ENCODE measurements around the gene PPP1R37. TPM values are rescaled to one million over a fixed set of nuclear protein-coding genes. Genes with fewer than 3 reads are reported as not detected.
A peak's percentile ranks its signal among the peaks of the same experiment; 100 is the strongest.
"Not testable (repeated sequence)": the region's sequence is repeated elsewhere in the genome, so short reads cannot be mapped to it uniquely, and the experiment has no call there.

Gene PPP1R37
- total and polyA plus RNA-seq, 5 donors = 16.5 to 24.9 (median 19.0) TPM

DNA sequence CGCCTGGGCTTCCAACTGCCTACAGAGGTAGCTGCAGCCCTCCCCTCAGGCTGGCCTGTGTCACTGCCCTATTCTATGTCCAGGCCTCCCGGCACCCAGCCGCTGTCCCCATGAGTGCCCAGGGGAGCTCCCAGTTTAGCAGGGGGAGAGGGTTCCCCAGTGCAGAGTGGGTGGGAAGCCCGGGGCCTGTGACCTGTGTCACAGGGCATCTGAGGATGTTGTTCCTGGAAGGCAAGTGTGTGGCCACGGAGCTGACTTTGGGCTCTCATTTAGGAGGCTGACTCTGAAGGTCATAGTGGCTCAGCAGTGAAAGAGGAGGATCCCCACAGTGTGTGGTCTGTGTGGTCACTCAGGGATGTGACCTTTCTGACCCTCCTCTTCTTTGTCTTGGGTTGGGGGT is 25.1 kb downstream of the PPP1R37 start:
- peak in 2 of 3 donors; percentile 37 to 46 for DNase-seq
- WGBS = 71% methylated on average over 5 of the region's 5 CpGs
- H3K27ac ChIP-seq (ENCODE audit: low read length) = no peak overlapping the region

DNA sequence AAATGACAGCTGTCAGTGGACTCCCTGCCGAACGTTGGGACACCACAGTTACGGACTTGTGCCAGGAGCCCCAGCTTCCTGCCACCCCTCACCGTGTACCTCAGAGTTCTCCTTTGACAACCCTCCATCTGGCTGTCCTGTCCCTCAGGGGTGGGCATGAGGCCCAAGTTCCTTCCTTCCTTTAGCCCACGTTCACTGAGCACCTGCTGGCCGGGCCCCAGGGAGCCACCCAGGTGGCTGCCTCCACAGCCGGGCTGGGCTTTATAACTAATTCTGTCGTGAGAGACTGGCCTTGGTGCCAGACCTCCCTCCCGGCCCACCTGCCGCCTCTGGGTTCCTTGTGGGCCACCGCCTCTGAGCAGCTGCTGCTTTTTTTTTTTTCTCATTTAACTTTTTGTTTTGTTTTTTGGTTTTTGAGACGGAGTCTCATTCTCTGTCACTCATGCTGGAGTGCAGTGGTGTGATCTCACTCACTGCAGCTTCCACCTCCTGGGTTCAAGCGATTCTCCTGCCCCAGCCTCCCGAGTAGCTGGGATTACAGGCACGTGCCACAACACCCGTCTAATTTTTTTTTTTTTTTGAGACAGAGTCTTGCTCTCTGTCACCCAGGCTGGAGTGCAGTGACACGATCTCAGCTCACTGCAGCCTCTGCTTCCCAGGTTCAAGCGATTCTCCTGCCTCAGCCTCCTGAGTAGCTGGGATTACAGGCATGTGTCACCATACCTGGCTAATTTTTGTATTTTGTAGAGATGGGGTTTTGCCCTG is 25.8 kb downstream of the PPP1R37 start:
- H3K27me3 ChIP-seq (ENCODE audit: control insufficient read depth, insufficient read depth); H3K9me3 ChIP-seq (ENCODE audit: control insufficient read depth, low read length); ATAC-seq; H3K4me1 ChIP-seq (ENCODE audit: control insufficient read depth, insufficient read depth, low read length); H3K4me3 ChIP-seq (ENCODE audit: low read length); intact Hi-C loops (cut with DNase I); H3K27ac ChIP-seq (ENCODE audit: low read length): not testable (repeated sequence)
- DNase-seq = peak in 1 of 3 donors; percentile 23
- 59% methylated on average over 18 of the region's 18 CpGs for WGBS

More for the DNA sequence above, 25.1 kb downstream of the PPP1R37 start:
- Histone ChIP-seq H3K4me1 (ENCODE audit: control insufficient read depth, insufficient read depth, low read length) (peaks cover 3% of the 10 kb centered on the region), H3K4me3 (ENCODE audit: low read length) (no peak overlapping the region), H3K9me3 (ENCODE audit: control insufficient read depth, low read length) (no peaks in the 10 kb centered on the region), H3K27me3 (ENCODE audit: control insufficient read depth, insufficient read depth) (no peaks in the 10 kb centered on the region)
- intact Hi-C loops (cut with DNase I) = no loop called here
- ATAC-seq = no peak

DNA sequence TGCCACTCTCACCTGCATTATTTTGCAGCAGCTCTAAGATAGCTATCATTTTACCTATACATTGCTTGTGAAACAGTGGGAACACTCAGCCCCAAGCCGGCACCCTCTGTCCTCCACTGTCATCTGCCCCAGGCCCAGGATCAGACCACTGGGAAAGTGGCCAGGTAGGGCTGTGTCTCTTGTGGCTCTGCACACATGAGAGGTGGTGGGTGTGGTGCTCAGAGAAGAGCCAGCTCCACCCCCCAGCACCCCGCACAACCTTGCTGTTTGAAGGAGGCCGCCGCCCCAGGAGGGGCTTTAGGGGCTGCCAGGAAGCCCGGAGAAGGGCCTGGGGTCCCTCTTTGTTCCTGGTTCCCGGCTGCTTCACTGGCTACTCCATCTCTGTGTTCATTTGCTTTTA is 26.6 kb downstream of the PPP1R37 start:
- ATAC-seq (no peak), DNase-seq (no peak)
- no peak overlapping the region for H3K4me3 ChIP-seq (ENCODE audit: low read length)
- H3K27ac ChIP-seq (ENCODE audit: low read length) = no peak overlapping the region
- no peaks in the 10 kb centered on the region for H3K9me3 ChIP-seq (ENCODE audit: control insufficient read depth, low read length)
- H3K27me3 ChIP-seq (ENCODE audit: control insufficient read depth, insufficient read depth) = no peaks in the 10 kb centered on the region
- intact Hi-C loops (cut with DNase I) = no loop called here
- 96% methylated on average over 6 of the region's 6 CpGs for WGBS
- H3K4me1 ChIP-seq (ENCODE audit: control insufficient read depth, insufficient read depth, low read length) = peaks cover 3% of the 10 kb centered on the region

DNA sequence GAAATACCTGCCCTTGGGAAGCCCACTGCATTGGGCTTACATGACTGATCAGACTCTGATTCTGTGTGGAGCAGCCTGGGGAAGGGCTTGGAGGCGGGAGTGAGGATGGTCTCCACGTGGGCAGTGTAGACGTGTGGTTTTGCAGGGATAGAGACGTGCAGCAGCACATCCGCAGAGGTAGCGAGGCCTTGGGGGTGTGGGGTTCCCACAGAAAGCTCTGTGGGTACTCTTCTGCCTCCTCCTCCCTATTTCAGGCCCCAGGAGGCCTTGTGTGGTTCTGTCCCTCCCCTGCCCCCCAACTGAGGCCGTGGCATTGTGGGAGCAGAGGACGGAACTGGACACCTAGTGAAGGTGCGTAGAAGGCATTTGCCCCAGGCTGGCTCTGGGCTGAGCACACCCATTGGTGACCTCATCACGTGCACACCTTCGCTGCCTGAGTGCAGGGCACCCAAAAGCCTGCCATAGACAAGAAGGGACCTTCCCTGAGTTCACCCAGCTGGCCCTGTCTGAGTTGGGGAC is 28.9 kb downstream of the PPP1R37 start:
- intact Hi-C loops (cut with DNase I) = no loop called here

DNA sequence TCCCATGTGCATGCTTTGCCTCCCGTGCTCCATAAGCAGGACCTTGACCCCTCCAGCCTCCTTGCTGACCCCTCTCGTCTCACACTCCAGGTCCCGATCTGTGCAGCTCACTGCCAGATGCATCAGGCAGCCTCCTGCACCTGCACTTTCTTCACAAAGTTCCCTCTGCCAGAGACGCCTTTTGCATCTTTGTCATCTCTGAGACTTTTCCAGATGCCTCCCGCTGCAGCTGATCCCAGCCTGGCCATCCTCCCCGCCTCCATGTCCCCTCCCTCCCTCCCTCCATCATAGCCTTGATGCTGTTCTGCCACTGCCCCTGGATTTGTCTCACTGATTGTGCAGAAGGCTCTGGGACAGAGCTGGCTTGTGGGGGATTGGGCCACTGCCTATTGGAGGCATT is 29.9 kb downstream of the PPP1R37 start:
- Histone ChIP-seq H3K27me3 (ENCODE audit: control insufficient read depth, insufficient read depth) (no peaks in the 10 kb centered on the region), H3K27ac (ENCODE audit: low read length) (no peak overlapping the region), H3K9me3 (ENCODE audit: control insufficient read depth, low read length) (no peaks in the 10 kb centered on the region), H3K4me3 (ENCODE audit: low read length) (no peak overlapping the region), H3K4me1 (ENCODE audit: control insufficient read depth, insufficient read depth, low read length) (peaks cover 3% of the 10 kb centered on the region)
- WGBS = 82% methylated on average over 6 of the region's 6 CpGs
- intact Hi-C loops (cut with DNase I) = no loop called here
- DNase-seq = peak in 1 of 3 donors; percentile 7
- no peak for ATAC-seq

More for the DNA sequence above, 28.9 kb downstream of the PPP1R37 start:
- Histone ChIP-seq H3K27me3 (ENCODE audit: control insufficient read depth, insufficient read depth) (no peaks in the 10 kb centered on the region), H3K4me3 (ENCODE audit: low read length) (no peak overlapping the region), H3K9me3 (ENCODE audit: control insufficient read depth, low read length) (no peaks in the 10 kb centered on the region), H3K27ac (ENCODE audit: low read length) (no peak overlapping the region), H3K4me1 (ENCODE audit: control insufficient read depth, insufficient read depth, low read length) (peaks cover 3% of the 10 kb centered on the region)
- 85% methylated on average over 11 of the region's 11 CpGs for WGBS
- ATAC-seq (no peak), DNase-seq (peak in 1 of 3 donors; percentile 11)

DNA sequence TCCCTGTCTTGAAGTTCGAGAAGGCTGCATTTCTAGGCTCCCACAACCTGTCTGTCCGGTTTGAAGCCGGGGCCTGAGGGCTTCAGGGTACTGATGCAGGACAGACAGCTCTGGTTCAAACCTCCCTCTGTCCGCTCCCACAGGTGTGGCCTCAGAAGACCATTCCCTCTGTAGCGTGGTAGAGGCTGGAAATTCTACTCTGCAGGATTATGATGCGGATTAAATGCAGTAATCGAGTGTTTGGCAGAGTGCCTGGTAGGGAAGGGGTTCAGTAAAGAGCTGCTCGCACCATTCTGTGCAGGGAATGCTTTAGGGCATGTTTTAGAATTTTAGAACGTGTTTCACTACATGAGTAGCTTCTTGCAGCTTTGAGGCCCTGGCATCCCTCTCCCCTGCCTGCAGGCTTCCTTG is 30.5 kb downstream of the PPP1R37 start:
- Histone ChIP-seq H3K4me3 (ENCODE audit: low read length) (no peak overlapping the region), H3K27me3 (ENCODE audit: control insufficient read depth, insufficient read depth) (no peaks in the 10 kb centered on the region), H3K9me3 (ENCODE audit: control insufficient read depth, low read length) (no peaks in the 10 kb centered on the region), H3K27ac (ENCODE audit: low read length) (no peak overlapping the region), H3K4me1 (ENCODE audit: control insufficient read depth, insufficient read depth, low read length) (peaks cover 2% of the 10 kb centered on the region)
- 75% methylated on average over 9 of the region's 9 CpGs for WGBS
- intact Hi-C loops (cut with DNase I) = no loop called here
- DNase-seq = no peak
- ATAC-seq = no peak

DNA sequence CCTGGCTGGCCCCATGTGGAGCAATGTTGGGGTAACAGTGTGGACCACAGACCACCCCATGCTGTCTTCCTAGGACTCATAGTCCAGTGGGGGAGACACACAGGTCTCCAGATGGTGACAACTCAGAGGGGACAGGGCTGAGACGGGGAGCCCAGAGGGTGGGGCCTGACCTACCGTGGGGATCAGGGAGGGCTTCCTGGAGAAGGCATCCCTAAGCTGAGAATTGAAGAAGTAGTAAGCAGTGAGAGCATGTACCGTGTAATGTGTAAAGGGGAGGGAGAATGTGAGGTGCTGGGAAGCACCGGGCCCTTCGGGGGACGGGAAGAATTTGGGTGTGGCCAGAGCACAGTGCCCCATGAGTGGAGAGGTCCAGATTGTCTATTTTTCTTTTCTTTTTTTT is 31.0 kb downstream of the PPP1R37 start:
- DNase-seq = peak in 1 of 3 donors; percentile 19
- H3K4me1 ChIP-seq (ENCODE audit: control insufficient read depth, insufficient read depth, low read length) = no peaks in the 10 kb centered on the region
- H3K9me3 ChIP-seq (ENCODE audit: control insufficient read depth, low read length) = no peaks in the 10 kb centered on the region
- H3K27me3 ChIP-seq (ENCODE audit: control insufficient read depth, insufficient read depth) = no peaks in the 10 kb centered on the region
- no peak overlapping the region for H3K27ac ChIP-seq (ENCODE audit: low read length)
- H3K4me3 ChIP-seq (ENCODE audit: low read length) = no peak overlapping the region
- intact Hi-C loops (cut with DNase I) = no loop called here
- 93% methylated on average over 6 of the region's 6 CpGs for WGBS
- no peak for ATAC-seq

DNA sequence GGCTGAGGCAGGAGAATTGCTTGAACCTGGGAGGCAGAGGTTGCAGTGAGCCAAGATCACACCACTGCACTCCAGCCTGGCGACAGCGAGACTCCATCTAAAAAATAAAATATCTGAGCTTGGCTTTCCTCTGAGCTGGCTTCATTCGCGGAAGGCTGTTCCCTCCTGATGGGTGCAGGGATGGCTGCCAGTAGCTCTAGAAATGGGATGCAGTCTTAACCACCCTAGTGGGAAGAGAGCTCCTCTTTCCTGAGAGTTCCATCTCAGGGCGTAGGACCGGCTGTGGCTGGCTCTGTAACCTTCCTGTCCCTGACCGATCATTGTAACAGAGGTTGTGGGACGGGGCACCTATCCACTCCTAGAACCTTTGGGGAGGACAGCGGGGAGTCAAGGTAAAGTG is 32.4 kb downstream of the PPP1R37 start:
- H3K27ac ChIP-seq (ENCODE audit: low read length) = no peak overlapping the region
- 92% methylated on average over 9 of the region's 9 CpGs for WGBS
- intact Hi-C loops (cut with DNase I) = no loop called here
- no peaks in the 10 kb centered on the region for H3K4me1 ChIP-seq (ENCODE audit: control insufficient read depth, insufficient read depth, low read length)
- DNase-seq (no peak), ATAC-seq (no peak)
- no peaks in the 10 kb centered on the region for H3K27me3 ChIP-seq (ENCODE audit: control insufficient read depth, insufficient read depth)
- no peak overlapping the region for H3K4me3 ChIP-seq (ENCODE audit: low read length)
- H3K9me3 ChIP-seq (ENCODE audit: control insufficient read depth, low read length) = no peaks in the 10 kb centered on the region

DNA sequence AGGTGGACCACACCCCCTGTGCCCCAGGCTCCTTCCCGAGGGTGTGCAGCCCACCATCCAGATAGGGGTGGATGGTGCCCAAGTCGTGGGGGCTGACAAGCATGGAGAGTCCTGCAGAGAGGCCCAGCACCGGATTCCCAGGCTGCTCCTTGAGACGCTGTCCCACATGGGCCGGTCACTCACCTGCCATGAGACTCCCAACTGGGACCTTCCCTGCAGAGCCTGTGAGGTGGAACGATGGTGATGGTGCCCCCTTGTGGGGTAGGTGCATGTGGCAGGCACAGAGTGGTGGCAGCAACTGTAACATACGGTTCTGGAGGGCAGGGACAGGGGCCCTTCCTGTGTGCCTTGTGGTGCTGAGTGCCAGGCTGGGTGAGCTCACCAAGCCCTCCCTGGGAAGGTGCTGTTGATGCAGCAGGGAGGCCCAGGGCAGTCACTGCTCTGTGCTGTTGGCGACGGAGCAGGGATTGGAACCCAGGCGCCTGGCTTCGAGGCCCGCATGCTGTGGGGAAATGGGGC is 33.1 kb downstream of the PPP1R37 start:
- no peaks in the 10 kb centered on the region for H3K9me3 ChIP-seq (ENCODE audit: control insufficient read depth, low read length)
- intact Hi-C loops (cut with DNase I) = no loop called here
- ATAC-seq (peak; percentile 34 to 66), DNase-seq (peak in 1 of 3 donors; percentile 74)
- H3K4me1 ChIP-seq (ENCODE audit: control insufficient read depth, insufficient read depth, low read length) = no peaks in the 10 kb centered on the region
- H3K27ac ChIP-seq (ENCODE audit: low read length) = no peak overlapping the region
- WGBS = 59% methylated on average over 12 of the region's 12 CpGs
- no peaks in the 10 kb centered on the region for H3K27me3 ChIP-seq (ENCODE audit: control insufficient read depth, insufficient read depth)
- H3K4me3 ChIP-seq (ENCODE audit: low read length) = no peak overlapping the region

DNA sequence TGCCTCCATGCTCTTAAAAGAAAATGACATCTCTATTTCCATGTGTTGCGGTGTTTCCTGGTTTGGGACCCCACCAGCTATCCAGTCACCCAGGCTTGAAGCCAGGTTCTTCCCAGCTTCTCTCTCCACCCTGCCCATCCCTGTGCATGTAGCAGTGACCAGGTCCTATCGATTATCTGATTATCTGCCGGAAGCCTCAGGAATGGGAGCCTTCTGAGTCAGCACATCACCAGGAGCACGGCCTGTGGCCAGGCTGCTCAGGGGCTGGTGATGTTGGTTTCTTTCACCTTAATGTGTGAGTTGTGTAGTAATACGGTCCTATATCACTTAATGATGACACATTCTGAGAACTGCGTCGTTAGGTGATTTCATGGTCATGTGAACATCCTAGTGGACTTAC is 33.7 kb downstream of the PPP1R37 start:
- intact Hi-C loops (cut with DNase I) = no loop called here
- ATAC-seq = no peak
- 92% methylated on average over 7 of the region's 7 CpGs for WGBS
- H3K27ac ChIP-seq (ENCODE audit: low read length) = no peak overlapping the region
- H3K4me1 ChIP-seq (ENCODE audit: control insufficient read depth, insufficient read depth, low read length) = no peaks in the 10 kb centered on the region
- H3K4me3 ChIP-seq (ENCODE audit: low read length) = no peak overlapping the region
- H3K27me3 ChIP-seq (ENCODE audit: control insufficient read depth, insufficient read depth) = no peaks in the 10 kb centered on the region
- no peak for DNase-seq
- no peaks in the 10 kb centered on the region for H3K9me3 ChIP-seq (ENCODE audit: control insufficient read depth, low read length)

DNA sequence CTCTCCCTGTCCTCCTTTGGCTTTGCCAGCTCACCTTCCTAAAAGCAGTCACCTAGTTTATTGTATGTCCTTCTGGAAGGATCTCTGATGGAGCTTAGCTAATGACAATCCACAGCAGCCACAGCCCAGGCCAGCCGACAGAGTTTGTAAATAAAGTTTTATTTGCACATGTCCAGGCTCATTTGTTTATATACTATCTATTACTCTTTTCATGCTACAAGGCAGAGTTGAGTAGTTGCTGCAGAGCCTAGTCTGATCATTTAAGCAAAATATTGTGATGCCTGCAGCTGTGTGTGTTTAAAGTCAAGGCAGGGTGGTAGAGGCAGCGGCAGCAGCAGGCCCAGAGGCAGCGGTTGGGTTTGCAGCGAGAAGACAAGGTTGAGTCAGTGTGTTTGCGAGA is 35.2 kb downstream of the PPP1R37 start:
- H3K27me3 ChIP-seq (ENCODE audit: control insufficient read depth, insufficient read depth) = no peaks in the 10 kb centered on the region
- H3K4me1 ChIP-seq (ENCODE audit: control insufficient read depth, insufficient read depth, low read length) = no peaks in the 10 kb centered on the region
- no peaks in the 10 kb centered on the region for H3K9me3 ChIP-seq (ENCODE audit: control insufficient read depth, low read length)
- H3K27ac ChIP-seq (ENCODE audit: low read length) = no peak overlapping the region
- no peak overlapping the region for H3K4me3 ChIP-seq (ENCODE audit: low read length)
- WGBS = 93% methylated on average over 5 of the region's 5 CpGs
- ATAC-seq (no peak), DNase-seq (no peak)
- intact Hi-C loops (cut with DNase I) = no loop called here
